ENCODE data around the gene IFNGR2. TPM values are rescaled to one million over a fixed set of nuclear protein-coding genes. Genes with fewer than 3 reads are reported as not detected.

IFNGR2 gene
- total and polyA plus RNA-seq, 2 of the 13 experiments (the other 11 are each of a cell fraction or from before 2014, with no cell fraction given), result 61.3 to 117 TPM

GRCh38 chr21:33383056-33383888, 19.9 kb upstream of the IFNGR2 start (continued):
- TF ChIP-seq ZNF780A (CRISPR knock-in tag; IDR thresholded peaks at IDR 0.05) (peak; percentile 67; the same call in 1 of the 2 replicates), KLF9 (CRISPR knock-in tag; IDR thresholded peaks at IDR 0.05; ENCODE audit: low read depth) (no peak; the same call in 1 of the 2 replicates), ZNF281 (CRISPR knock-in tag; IDR thresholded peaks at IDR 0.05; ENCODE audit: borderline replicate concordance) (no peak; the same call in 1 of the 2 replicates), RXRA (CRISPR knock-in tag; IDR thresholded peaks at IDR 0.05) (peak; percentile 90), AKAP8 (CRISPR knock-in tag; IDR thresholded peaks at IDR 0.05) (no peak), PLSCR1 (CRISPR knock-in tag; IDR thresholded peaks at IDR 0.05; ENCODE audit: borderline replicate concordance) (no peak), ZNF263 (CRISPR knock-in tag; IDR thresholded peaks at IDR 0.05) (peak; percentile 66; the same call in 1 of the 2 replicates), ZNF513 (CRISPR knock-in tag; conservative IDR thresholded peaks at IDR 0.05) (no peak), HOMEZ (CRISPR knock-in tag; IDR thresholded peaks at IDR 0.05; ENCODE audit: low read depth) (no peak), ZNF446 (CRISPR knock-in tag; IDR thresholded peaks at IDR 0.05) (no peak), ATF7 (IDR thresholded peaks at IDR 0.05) (no peak), ATF7 (CRISPR knock-in tag; IDR thresholded peaks at IDR 0.05) (no peak), ZNF614 (CRISPR knock-in tag; IDR thresholded peaks at IDR 0.05; ENCODE audit: borderline replicate concordance) (no peak; the same call in 1 of the 2 replicates), ZNF597 (CRISPR knock-in tag; IDR thresholded peaks at IDR 0.05) (no peak), ZNF598 (CRISPR knock-in tag; IDR thresholded peaks at IDR 0.05; ENCODE audit: borderline replicate concordance) (no peak), RFX1 (IDR thresholded peaks at IDR 0.05) (no peak), ZNF468 (CRISPR knock-in tag; IDR thresholded peaks at IDR 0.05) (no peak), KDM1A (CRISPR knock-in tag; IDR thresholded peaks at IDR 0.05) (no peak), MTF1 (CRISPR knock-in tag; IDR thresholded peaks at IDR 0.05) (no peak), LRRFIP1 (CRISPR knock-in tag; conservative IDR thresholded peaks at IDR 0.05) (no peak)

Data from HepG2 (cell line).